HepG2 (cell line): Measurements from ENCODE around the gene GDF7. TPM values are rescaled to one million over a fixed set of nuclear protein-coding genes. Genes with fewer than 3 reads are reported as not detected.
A peak's percentile ranks its signal among the peaks of the same experiment; 100 is the strongest.

Experiments
- ATAC-seq: fragments of 200-7000 bp; cut with Tn5 transposase; 3 replicates; pipeline ENCODE4 v1.9.1; 2020; ENCODE audit warnings: mild to moderate bottlenecking, moderate library complexity
- BruUV-seq: library from RNA; stranded (reverse); fragments of 400-500 nt; replicated peaks from 2 replicates; lab custom pipeline; 2021; lab: Mats Ljungman, UMichigan
- CTCF ChIA-PET: fragments of 300-600 bp; formaldehyde crosslinking; extraction: SDS; loops from one replicate; lab custom pipeline; 2021; ENCODE audit warnings: low total read pairs, inconsistent platforms, low intra/inter-chr PET ratio; lab: Yijun Ruan, JAX
- POLR2A ChIA-PET: fragments of 350-600 bp; sonication (Branson Sonifier 250); formaldehyde crosslinking; loops from one replicate; lab custom pipeline; 2020; ENCODE audit warnings: antibody characterized with exemption, inconsistent platforms; lab: Yijun Ruan, JAX
- DNase-seq: peaks from one replicate; pipeline ENCODE4 v3.0.0-alpha.2; 2015; ENCODE audit warnings: low spot score
- FAIRE-seq: peaks from 3 replicates; lab custom pipeline; 2011; peaks lifted over from hg19 to GRCh38; lab: Jason Lieb, UNC
- H2AFZ ChIP-seq: one replicate; pipeline ENCODE4 v1.6.1; 2011; ENCODE audit warnings: low read length, inconsistent platforms
- H3K27ac ChIP-seq: fragments of 300-600 bp; 3 replicates; pipeline ENCODE4 v1.8.0; 2011; ENCODE audit warnings: mixed run types, mild to moderate bottlenecking, mixed read lengths, low read length, inconsistent platforms; ENCODE audit not compliant: insufficient read depth; ENCODE audit errors: extremely low read length
- H3K27me3 ChIP-seq, 2 experiments: fragments of 200-600 bp in 1 of 2; 2 replicates in 1 of 2; 3 replicates in 1 of 2; pipeline versions ENCODE4 v1.6.0 to v1.8.0; 2011; ENCODE audit warnings: low read length in 2 of 2, mild to moderate bottlenecking in 2 of 2, moderate library complexity in 2 of 2, inconsistent platforms in 1 of 2; ENCODE audit not compliant: insufficient read depth in 2 of 2, control insufficient read depth in 1 of 2
- H3K36me3 ChIP-seq, 2 experiments: fragments of 200-600 bp in 1 of 2; replicated peaks in 1 of 2; 2 replicates in 1 of 2; 3 replicates in 1 of 2; pipeline versions ENCODE4 v1.5.1 to v1.8.0; 2011; ENCODE audit warnings: low read length in 2 of 2, inconsistent platforms in 1 of 2; ENCODE audit not compliant: insufficient read depth in 2 of 2, control insufficient read depth in 1 of 2
- H3K4me1 ChIP-seq: 2 replicates; pipeline ENCODE4 v1.5.1; 2012; ENCODE audit warnings: low read length, inconsistent platforms; ENCODE audit not compliant: insufficient read depth
- H3K4me2 ChIP-seq: 2 replicates; pipeline ENCODE4 v1.6.0; 2011; ENCODE audit warnings: low read depth, low read length, inconsistent platforms
- H3K4me3 ChIP-seq, 3 experiments: fragments of 200-600 bp in 1 of 3; sonication (generic), shearing (Covaris generic) in 1 of 3; replicated peaks in 1 of 3; 2 replicates each; pipeline ENCODE4 v1.5.1; 2011 to 2016; ENCODE audit warnings: low read length in 3 of 3, inconsistent platforms in 2 of 3, low read depth in 2 of 3, mild to moderate bottlenecking in 2 of 3, control low read depth in 1 of 3, mixed read lengths in 1 of 3; ENCODE audit not compliant: insufficient read depth in 1 of 3
- H3K79me2 ChIP-seq: one replicate; pipeline ENCODE4 v1.6.1; 2011; ENCODE audit warnings: low read length, inconsistent platforms; ENCODE audit not compliant: insufficient read depth
- H3K9ac ChIP-seq: 2 replicates; pipeline ENCODE4 v1.6.0; 2011; ENCODE audit warnings: mild to moderate bottlenecking, low read depth, low read length, inconsistent platforms; ENCODE audit not compliant: insufficient read depth
- H3K9me3 ChIP-seq: 2 replicates; pipeline ENCODE4 v1.5.1; 2012; ENCODE audit warnings: mild to moderate bottlenecking, low read length
- H4K20me1 ChIP-seq: 2 replicates; pipeline ENCODE4 v1.6.0; 2011; ENCODE audit warnings: inconsistent platforms, mild to moderate bottlenecking, low read length, moderate library complexity; ENCODE audit not compliant: insufficient read depth
- SOX6 ChIP-seq, 2 experiments: fragments of 450-650 bp in 1 of 2; sonication (generic) in 1 of 2; formaldehyde crosslinking in 1 of 2; IDR thresholded peaks; 2 replicates each; pipeline versions ENCODE4 v1.4.0 to v1.6.1; 2017 to 2020; ENCODE audit warnings: antibody characterized with exemption in 1 of 2, mild to moderate bottlenecking in 1 of 2, missing genetic modification reagents in 1 of 2
- ZNF687 ChIP-seq: sonication (generic); formaldehyde crosslinking; IDR thresholded peaks from 2 replicates; pipeline ENCODE4 v1.5.1; 2020; ENCODE audit warnings: mild to moderate bottlenecking, missing genetic modification reagents, moderate library complexity
- WGBS: methylation state at CpG from one replicate; pipeline ENCODE4 v1.1.6; 2017; ENCODE audit warnings: low lambda C conversion rate; 5-methylcytosine and 5-hydroxymethylcytosine counted together
- in situ Hi-C: cut with HindIII; loops from 2 replicates; pipeline ENCODE4 v1.10.0; 2017; ENCODE audit warnings: low pct_unique_long_range_greater_than_20kb; ENCODE audit not compliant: extremely low pct_ligation_motif_present
- intact Hi-C: fragments of 100-400 bp; cut with micrococcal nuclease; formaldehyde crosslinking; loops from one replicate; pipeline ENCODE4 v1.10.0; 2022; ENCODE audit not compliant: unreplicated experiment
- polyA plus RNA-seq, 8 experiments: library from polyadenylated mRNA; depleted of rRNA in 3 of 8; stranded (reverse) in 7 of 8; unstranded in 1 of 8; fragments of >200 nt; fragmentation: Illumina TruSeq in 4 of 8; extraction: Trizol in 4 of 8; gene quantifications; 2 replicates each; pipeline versions ENCODE4 v1.2.1 to v1.2.3, GENCODE V29; 2011 to 2016; ENCODE audit warnings: low read depth in 4 of 8, missing spikeins in 1 of 8, mixed read lengths in 1 of 8; ENCODE audit not compliant: insufficient read depth in 1 of 8
- total RNA-seq, 5 experiments: library from RNA; depleted of rRNA; stranded (reverse); fragments of >200 nt; fragmentation: Illumina TruSeq; extraction: Trizol; gene quantifications; 2 replicates each; pipeline ENCODE4 v1.2.3, GENCODE V29; 2016; ENCODE audit warnings: low read depth in 1 of 5

GDF7 gene
- total and polyA plus RNA-seq, 2 of the 13 experiments (the other 11 are each of a cell fraction or from before 2014, with no cell fraction given): 1.6 to 15.0 TPM

- no peak overlapping the region for H3K27ac ChIP-seq
- no peak for ATAC-seq
- H3K9me3 ChIP-seq: no peaks in the 10 kb centered on the region
- H3K9ac ChIP-seq: peak overlapping the region; percentile 90; the same call in 1 of the 2 replicates
- BruUV-seq: no TSS peak
- H3K4me3 ChIP-seq: peak overlapping the region; percentile 74 to 95 (median 81)
- no peak for DNase-seq
- in situ Hi-C loops: loop anchor here (25.0 kb wide), 1 partner anchor 312 kb away; no protein-coding TSS in a partner anchor
- no peaks in the 10 kb centered on the region for H4K20me1 ChIP-seq
- peaks cover 49% of the 10 kb centered on the region for H3K4me1 ChIP-seq
- ChIA-PET POLR2A (interaction anchor here (0.8 to 5.9 kb wide), 15 partner anchors 18 to 258 kb away, joined by 3 to 51 read pairs (median 8); partner anchors contain the start of genes GDF7 and RHOB), CTCF (interaction anchor here (0.8 to 1.3 kb wide), 2 partner anchors 26 to 271 kb away, joined by 3 read pairs; no protein-coding TSS in a partner anchor)
- 85% methylated on average over 7 of the region's 7 CpGs for WGBS
- TF ChIP-seq SOX6 (IDR thresholded peaks at IDR 0.05) (no peak), SOX6 (CRISPR knock-in tag; IDR thresholded peaks at IDR 0.05) (0 out of 2 replicates have a peak, but pooled peaks have one; percentile 14), ZNF687 (CRISPR knock-in tag) (no peak)
- peak overlapping the region; percentile 93 for H3K4me2 ChIP-seq
- peak; percentile 54 for FAIRE-seq
- intact Hi-C loops: no loop called here
- H3K79me2 ChIP-seq: peaks cover 9% of the 10 kb centered on the region
- peaks cover 2 to 3% of the 10 kb centered on the region in 2 experiments; a peak in 2 of 5 replicates for H3K36me3 ChIP-seq
- H3K27me3 ChIP-seq: peaks cover 0 to 3% of the 10 kb centered on the region in 2 experiments; a peak in 2 of 5 replicates
- H2AFZ ChIP-seq: no peak overlapping the region
These were observed 17.0 kb upstream of the GDF7 start for GRCh38 chr2:20649976-20650375.
